Mesenteric fat pad (tissue), 1 donor: ENCODE results near the gene PEAK3. TPM values are rescaled to one million over a fixed set of nuclear protein-coding genes. Genes with fewer than 3 reads are reported as not detected.
A peak's percentile ranks its signal among the peaks of the same experiment; 100 is the strongest.
"Not testable (repeated sequence)": the region's sequence is repeated elsewhere in the genome, so short reads cannot be mapped to it uniquely, and the experiment has no call there.

Experiments
- DNase-seq: peaks from one replicate; pipeline ENCODE4 v3.0.0-alpha.2; 2020; ENCODE audit warnings: low spot score
- total RNA-seq: library from RNA; stranded (reverse); fragmentation: NEBNext Ultra II Directional; extraction: Animal tissue kit (Norgen Biotek cat#: 25700); gene quantifications from one replicate; pipeline ENCODE4 v1.2.1, GENCODE V29; 2021
- donor health status: DM: yes; HTN: yes; CAD: no.

The PEAK3 gene
- total RNA-seq, 1 donor from 2014 or later, result 2.6 TPM

DNA sequence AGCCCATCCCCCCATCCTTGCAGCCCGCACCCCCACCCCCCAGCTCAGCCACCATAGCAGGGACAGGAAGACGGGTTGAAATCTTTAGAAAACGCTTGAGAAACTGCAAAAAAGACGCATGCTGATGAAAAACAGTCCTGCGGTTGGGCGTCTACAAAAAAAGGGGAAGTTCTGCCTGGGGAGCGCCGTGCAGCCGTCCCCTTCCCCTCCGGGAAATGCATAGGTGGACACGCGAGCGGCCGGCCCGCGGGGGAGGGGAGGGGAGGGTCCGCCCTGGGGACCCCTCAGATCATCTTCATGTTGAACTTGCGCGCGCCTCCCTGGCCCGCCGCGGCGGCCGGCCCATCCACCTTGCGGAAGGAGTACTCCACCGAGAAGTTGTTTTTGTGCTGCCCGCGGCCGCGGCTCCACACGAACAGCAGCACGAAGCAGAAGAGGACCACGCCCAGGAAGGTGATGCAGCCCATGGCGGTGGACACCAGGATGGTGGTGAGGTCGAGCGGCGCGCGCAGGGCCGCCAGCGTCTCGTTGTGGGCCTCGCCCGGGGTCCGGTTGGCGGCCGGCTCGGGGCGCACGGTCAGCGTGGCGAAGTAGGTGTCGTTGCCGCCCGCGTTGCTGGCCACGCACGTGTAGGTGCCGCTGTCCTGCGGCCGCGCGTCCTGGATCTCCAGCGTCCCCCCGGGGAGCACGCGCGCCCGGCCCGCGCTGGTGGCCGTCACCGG, 7.9 kb upstream of the PEAK3 start:
- no peak for DNase-seq

DNA sequence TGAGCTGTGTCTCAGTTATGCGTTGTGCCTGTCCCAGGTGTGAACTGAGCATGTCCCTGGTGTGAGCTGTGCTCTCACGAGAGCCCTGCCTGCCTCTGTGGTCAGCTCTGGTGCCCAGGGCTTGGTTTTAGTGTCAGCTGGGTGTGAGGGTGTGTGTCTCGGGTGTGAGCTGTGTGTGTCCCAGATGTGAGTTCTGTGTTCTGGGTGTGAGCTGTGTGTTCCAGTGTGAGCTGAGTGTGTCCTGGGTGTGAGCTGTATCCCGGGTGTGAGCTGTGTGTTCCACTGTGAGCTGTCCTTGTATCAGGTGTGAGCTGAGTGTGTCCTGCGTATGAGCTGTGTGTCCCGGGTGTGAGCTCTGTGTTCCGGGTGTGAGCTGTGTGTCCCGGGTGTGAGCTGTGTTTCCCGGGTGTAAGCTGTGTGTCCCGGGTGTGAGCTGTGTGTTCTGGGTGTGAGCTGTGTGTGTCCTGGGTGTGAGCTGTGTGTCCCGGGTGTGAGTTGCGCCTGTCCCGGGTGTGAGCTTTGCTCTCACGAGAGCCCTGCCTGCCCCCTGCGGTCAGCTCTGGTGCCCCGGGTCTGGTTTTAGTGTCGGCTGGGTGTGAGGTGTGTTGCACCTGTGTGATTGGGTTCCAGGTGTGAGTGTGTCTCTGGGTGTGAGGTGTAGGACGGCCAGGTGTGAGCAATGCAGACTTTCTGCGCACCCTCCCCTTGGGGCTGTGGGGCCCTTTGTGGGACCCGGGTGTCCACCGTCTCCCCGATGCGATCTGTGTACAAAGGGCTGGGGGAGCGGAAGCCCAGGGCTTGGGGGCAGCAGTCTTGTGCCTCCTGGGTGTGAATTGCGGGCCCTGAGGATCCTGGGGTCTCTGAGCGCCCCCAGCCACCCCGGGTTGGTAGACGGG, 7.1 kb upstream of the PEAK3 start:
- DNase-seq, result no peak

DNA sequence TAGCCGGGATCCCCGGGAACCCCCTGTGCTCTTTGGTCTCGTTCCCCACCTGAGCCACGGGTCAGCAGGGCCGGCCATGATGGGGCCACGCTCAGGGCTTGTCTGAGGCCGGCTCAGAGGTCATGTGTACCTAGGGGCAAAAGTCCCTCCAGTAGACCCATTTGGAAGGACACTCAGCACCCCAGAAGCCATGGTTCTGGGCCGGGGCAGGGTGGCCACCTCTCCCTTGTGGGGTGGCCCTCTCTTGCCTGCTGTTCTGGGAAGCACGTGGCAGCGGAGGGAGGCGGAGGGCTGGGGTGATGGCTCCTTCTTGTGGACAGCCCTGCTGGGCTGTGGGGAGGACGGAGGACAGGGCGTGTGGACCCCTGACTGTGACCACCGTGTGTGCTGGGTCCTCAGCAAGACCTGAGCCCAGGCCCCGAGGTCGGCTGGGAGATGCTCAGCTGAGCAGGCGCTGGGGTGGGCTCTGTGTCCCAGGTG, 6.4 kb upstream of the PEAK3 start:
- no peak for DNase-seq

DNA sequence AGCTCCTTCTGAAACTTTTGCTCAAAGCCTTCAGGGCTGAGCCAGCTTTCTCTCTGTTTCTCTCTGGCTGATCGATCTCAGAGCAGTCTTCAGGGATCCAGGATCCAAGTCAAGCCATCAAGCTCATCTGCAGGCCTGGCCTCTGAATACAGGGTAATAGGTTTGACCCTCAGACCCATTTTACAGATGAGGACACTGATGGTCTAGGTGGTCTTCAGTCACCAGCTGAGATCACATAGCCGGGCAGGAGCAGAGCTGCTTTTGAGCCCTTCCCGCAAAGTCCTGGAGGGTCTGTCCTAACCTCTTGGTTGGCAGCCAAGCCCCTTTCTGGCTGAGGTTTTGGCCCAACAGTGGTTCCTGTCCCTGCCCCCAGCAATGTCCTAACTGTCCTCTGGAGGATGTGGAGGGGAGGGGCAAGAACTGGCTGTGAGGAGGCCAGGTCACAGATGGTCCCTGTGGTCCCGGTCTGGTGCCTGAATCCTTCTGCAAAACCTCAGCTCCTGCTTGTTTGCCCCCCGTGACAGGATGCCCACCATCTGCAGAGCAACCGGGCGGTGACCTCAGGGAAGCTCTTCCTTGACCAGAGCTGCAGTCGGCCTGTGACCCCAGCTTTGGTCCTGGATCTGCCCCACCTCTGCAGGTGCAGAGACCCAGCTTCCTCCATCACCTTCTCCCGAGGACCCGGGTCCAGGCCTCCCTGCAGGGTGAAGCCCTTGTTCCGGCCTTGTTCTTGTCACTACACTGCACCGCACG, 5.8 kb upstream of the PEAK3 start:
- DNase-seq, result no peak

DNA sequence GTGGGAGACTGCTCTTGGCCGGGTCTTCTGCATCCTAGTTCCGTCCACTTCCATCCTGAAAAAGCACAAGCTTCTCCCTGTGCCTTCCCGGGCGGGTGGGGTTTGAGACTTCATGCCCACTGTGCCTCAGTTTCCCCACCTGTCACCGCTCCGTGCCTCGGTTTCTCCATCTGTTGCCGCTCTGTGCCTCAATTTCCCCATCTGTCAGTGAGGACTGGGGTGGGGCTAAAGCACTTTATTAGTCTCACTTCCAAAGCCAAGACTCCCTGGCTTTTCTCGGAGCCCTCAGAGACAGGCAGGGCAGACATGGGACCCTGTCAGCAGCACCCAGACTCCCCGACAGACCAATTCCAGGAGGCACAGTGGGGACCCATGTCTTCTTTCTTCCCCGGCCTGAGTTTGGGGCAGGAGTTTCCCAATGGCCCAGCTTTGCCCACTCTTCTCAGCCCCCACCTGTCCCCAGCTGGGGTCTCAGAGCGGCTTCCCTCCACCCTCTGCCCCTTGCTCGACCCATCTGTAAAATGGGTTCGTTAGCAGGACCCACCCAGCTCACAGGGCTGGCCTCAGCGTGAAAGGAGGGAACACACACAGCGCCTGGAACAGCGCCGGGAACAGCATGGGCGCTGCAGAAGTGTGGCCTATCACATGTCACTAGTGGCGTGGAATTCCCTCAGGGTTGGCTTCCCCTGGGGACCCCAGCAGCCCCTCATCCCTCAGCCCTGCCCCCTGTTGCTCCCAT, 4.6 kb upstream of the PEAK3 start:
- DNase-seq, result no peak

DNA sequence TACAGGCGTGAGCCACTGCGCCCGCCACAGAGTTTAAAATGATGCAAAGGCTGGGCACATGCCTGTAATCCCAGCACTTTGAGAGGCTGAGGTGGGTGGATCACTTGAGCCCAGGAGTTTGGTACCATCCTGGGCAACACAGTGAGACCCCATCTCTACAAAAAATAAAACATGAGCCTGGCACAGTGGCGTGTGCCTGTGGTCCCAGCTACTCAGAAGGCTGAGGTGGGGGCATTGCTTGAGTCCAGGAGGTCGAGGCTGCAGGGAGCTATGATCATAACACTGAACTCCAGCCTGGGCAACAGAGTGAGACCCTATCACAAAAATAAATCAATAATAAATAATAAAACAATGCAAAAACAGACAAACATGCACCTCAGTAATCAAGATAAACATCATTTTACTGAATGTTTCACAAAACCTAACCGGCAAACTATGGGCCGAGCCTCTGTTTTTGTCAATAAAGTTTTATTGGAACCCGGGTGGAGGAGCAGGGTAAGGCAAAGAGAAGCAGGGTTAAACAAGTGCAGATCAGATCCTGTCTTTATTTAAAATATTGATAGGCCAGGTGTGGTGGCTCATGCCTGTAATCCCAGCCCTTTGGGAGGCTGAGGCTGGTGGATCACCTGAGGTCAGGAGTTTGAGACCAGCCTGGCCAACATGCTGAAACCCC, 2.0 kb upstream of the PEAK3 start:
- no peak for DNase-seq

DNA sequence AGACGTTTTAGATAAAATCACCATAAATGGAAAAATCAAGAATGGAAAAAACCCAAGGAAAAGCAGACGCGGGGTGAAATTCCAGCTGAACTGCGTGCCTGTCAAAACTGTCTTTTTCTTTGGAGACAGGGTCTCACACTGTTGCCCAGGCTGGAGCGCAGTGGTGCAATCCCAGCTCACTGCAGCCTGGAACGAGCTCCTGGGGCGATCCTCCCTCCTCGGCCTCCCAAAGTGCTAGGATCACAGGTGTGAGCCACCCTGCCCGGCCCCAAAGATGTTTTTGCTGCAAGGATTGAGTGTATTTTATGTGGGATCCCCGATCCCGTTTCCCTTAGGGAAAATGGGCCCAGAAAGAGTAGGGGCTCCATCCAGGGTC, 875 bp upstream of the PEAK3 start:
- no peak for DNase-seq

DNA sequence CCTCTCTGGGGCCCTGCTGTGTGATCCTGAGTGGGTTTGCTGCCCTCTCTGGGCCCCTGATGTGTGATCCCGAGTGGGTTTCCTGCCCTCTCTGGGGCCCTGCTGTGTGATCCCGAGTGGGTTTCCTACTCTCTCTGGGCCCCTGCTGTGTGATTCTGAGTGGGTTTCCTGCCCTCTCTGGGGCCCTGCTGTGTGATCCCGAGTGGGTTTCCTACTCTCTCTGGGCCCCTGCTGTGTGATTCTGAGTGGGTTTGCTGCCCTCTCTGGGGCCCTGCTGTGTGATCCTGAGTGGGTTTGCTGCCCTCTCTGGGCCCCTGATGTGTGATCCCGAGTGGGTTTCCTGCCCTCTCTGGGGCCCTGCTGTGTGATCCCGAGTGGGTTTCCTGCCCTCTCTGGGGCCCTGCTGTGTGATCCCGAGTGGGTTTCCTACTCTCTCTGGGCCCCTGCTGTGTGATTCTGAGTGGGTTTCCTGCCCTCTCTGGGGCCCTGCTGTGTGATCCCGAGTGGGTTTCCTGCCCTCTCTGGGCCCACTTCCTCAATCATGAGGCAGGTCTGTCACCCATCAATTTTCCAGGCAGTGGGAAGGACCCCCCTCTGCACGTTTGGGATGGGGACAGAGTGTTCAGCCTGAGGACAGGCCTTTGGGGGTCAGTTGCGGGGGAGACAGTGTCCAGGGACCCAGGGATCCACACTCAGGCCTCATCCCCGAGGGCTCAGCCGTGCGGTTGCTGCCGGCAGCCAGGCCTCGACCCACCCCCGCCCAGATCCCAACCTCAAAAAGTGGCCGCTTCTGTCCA, 512 bp downstream of the PEAK3 start:
- not testable (repeated sequence) for DNase-seq

DNA sequence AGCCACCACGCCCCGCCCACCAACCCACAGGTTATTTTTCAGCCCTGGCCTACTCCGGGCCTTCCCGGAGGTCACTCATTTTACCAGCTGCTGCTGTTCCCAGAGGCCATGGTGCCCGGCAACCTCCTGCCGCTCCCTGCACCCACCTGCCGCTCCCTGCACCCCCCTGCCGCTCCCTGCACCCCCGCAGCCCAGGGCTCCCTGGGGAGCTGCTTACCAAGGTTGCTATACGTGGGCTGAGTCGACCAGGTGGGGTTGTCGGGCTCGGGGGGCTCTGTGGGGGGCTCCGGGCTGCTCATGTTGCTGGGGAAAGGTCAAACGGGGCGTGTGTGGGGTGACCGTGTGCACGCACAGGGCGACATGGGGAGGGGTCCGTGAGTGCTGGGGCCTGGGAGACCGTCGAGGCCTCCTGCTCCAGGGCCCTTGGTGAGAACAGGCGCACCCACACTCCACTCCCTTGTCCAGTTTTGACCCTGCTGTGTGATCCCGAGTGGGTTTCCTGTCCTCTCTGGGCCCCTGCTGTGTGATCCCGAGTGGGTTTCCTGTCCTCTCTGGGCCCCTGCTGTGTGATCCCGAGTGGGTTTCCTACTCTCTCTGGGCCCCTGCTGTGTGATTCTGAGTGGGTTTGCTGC, 1.2 kb downstream of the PEAK3 start:
- no peak for DNase-seq

DNA sequence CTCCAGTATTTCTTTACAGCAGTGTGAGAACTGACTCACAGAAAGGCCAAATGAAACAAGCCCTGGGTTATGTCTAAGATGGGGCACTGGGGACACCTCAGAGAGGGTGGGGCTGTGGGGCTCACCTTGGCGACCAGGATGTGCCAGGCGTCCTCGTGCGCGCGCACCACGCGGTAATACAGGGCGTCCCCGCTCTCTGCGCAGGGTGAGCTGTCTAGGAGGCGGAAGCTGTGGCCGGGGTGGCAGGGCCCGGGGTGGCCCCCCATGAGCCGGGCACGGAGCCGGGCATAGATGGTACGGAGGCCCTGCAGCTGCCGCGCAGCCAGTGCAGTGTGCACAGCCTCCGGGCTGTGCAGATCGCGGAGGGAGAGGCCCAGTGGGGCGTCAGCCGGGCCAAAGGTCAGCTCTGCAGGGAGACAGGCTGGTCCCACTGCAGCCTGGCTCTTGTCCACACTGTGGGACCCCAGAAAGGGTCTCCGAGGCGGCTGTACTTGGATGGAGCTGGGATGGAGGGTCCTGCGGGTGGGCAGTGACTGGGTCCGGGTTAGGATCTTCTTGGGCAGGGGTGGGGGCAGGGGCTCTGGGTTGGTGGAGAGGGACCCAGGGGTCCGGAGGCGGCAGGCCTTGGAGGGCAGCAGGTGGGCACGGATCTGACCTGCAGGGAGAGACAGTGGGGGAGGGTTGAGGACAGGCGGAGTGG, 3.4 kb downstream of the PEAK3 start:
- DNase-seq, result no peak

DNA sequence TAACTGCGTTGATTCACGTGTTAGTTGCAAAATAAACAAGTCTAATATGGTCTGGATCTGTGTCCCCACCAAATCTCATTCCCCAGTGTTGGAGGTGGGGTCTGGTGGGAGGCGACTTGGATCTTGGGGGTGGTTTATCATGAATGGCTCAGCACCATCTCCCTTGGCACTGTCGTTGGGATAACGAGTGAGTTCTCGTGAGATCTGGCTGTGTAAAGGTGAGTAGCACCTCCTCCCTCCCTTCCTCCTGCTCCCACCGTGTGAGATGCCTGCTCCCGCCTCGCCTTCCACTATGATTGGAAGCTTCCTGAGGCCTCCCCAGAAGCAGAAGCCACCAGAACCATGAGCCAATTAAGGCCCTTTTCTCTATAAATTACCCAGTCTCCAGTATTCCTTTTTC, 4.8 kb downstream of the PEAK3 start:
- no peak for DNase-seq

DNA sequence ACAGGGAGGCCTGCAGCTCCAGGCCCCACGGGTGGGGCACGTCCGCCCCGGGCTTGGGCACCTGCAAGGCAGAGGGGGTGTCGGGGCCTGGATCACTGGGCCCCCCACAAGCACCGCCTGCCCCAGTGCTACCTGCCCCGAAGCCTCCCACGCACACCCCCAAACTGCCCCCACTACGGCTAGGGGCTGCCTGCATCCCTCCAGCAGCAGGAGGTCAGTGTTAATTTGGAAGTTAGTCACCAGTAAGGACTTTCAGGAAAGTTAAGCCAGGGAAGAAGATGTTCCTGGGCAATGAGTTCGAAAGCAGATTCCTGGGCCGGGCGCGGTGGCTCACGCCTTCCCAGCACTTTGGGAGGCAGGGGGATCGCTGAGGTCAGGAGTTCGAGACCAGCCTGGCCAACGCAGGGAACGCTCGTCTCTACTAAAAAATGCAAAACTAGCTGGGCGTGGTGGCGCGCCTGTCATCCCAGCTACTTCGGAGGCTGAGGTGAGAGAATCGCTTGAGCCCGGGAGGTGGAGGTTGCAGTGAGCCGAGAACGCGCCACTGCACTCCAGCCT, 5.5 kb downstream of the PEAK3 start:
- no peak for DNase-seq

DNA sequence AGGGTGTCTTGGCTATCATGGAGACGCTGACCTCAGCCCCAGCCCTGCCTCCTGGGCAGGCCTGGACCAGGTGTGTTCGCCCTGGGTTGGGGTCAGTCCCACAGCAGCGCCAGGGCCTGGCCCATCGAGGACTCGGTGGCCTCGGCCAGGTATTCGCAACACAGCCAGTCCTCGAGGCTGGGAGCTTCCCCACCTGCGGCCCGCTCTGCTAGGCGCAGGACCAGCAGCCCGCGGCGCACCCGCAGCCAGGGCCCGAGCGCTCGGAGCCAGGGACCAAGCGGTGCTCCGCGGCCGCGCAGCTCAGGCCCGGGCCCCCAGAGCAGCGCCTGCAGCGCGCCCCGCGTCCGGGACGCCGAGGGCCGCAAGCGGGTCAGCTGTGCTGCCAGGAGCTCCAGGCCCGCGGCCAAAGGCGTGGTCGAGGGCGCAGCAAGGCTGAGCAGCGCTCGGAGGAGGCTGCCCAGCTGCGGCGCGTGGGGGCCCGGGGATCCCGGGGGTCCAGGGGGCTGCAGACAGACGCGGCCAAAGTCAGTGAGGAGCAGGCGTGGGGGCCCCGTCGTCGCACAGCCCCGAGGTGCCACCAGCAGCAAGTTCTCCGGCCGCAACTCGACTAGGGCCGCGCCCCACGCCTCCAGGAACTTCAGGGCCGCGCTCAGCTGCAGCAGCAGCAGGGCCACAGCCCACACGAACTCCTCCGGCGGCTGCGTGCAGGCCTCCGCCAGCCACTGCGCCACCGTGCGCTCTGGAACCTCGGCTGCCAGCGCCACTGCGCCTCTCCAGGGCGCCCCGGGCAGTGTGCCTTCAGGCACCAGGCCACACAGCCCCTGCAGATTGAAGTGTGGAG, 6.2 kb downstream of the PEAK3 start:
- DNase-seq, result no peak

DNA sequence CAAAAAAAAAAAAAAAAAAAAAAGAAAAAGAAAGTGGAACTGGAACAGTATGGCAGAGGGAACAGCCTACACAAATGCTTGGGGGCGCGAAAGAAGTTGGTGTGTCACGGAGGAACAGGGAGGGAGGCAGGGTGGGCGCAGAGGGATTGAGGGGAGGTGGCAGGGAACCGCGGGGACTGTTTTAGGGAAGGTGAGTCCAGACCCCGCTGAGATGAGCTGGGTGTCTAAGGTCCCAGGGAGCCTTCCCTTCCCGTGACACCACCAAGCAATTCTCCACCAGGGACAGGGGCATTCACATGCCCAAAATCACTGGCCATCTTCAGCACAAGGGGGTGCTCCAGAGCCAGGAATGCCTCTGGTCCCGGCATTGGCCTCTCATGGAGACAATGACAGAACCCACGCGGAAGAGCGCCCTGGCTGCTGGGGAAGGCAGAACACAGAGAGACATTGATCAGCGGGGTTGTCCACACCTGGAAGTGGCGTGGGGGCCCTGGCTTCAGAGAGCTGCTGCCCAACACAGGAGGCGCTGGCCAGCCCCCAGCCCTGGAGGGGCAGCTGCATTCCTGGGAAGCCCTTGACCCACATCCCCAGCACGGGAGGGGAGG, 6.9 kb downstream of the PEAK3 start:
- DNase-seq, result no peak

DNA sequence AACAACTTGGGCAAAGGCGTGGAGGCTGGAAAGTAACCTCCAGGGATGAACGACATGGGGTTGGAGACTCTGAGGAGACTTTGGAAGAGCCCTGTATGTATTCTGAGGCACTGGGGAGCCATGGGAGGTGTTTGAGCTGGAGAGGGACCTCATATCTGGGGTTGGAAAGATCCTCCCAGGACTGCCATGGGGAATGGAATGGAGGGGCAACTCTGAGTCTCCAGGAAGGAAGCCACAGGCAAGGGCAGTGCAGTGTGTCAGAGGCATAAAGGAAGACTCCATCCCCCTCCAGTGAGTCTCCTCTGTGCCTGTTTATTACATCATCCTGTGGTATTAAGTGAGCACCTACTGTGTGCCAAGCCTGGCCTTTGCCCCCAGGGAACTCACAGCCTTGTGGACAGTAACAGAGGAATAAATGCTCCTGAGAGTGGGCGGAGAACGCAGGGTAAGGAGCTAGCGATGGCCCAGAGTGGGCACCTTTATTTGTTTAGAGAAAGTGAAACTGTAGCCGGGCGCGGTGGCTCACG, 7.7 kb downstream of the PEAK3 start:
- DNase-seq, result no peak

DNA sequence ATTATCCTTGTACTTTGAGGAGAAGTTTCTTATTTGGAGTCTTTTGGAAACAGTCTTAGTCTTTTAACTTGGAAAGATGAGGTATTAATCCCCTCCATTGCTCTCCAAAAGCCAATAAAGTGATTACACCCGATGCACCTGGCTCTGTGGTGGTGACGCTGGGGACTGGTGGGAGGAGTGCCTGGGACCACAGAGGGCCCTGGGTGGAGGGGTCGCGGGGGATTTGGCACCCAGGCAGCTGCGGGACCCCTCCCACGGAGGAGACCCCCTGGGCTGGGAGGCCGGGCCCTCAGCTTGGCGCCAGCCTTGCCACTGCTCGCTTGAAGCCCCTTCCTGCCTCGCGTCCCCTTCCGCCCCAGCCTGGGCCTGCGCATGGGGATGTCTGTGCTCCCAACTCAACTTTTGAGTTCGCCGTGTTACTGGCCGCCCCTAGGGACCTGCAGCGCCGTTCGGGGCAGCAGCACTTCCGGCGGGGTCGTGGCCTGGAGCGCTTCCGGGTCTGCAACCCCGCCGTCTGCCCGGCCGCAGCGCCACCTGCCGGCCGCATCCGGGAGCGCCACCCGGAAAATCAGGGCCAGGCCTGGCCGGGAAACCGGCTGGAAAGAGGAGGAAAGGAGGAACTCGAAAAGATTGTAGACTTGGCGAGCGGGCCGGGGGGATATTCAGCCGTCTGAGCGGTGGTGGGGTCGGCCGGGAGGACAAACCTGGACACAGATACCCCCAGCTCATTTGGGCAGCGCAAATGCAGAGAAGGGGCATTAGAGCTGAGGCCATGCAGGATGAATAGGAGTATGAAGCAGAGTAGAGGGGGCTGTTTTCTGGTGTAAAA, 8.4 kb downstream of the PEAK3 start:
- DNase-seq, result peak; percentile 95
